Measurements from ENCODE around the gene NPY2R. TPM values are rescaled to one million over a fixed set of nuclear protein-coding genes. Genes with fewer than 3 reads are reported as not detected.

The NPY2R gene
- total RNA-seq, 1 donor from 2014 or later = not detected

GRCh38 chr4:155197757-155198156 lies 10.7 kb upstream of the NPY2R start:
- Histone ChIP-seq H3K9me3 (ENCODE audit: control insufficient read depth in 3 of 3, low read length in 3 of 3) (no peaks in the 10 kb centered on the region), H3K27ac (ENCODE audit: low read depth, low read length) (no peak overlapping the region), H3K4me1 (ENCODE audit: control insufficient read depth in 3 of 3, insufficient read depth in 3 of 3, low read length in 3 of 3) (no peaks in the 10 kb centered on the region), H3K27me3 (ENCODE audit: control insufficient read depth in 3 of 3, insufficient read depth in 3 of 3, low read length in 3 of 3) (no peaks in the 10 kb centered on the region), H3K4me3 (ENCODE audit: low read length in 3 of 3) (no peak overlapping the region), H3K9ac (ENCODE audit: low read depth in 1 of 3, low read length in 3 of 3) (no peak overlapping the region), H3K36me3 (ENCODE audit: control insufficient read depth in 3 of 3, insufficient read depth in 3 of 3, low read length in 3 of 3) (no peaks in the 10 kb centered on the region)

GRCh38 chr4:155207534-155208257 lies 740 bp upstream of the NPY2R start:
- H3K27me3 ChIP-seq (ENCODE audit: control insufficient read depth in 3 of 3, insufficient read depth in 3 of 3, low read length in 3 of 3) = peaks cover 22 to 28% (median 24%) of the 10 kb centered on the region in 3 donors
- no peak overlapping the region for H3K9ac ChIP-seq (ENCODE audit: low read depth in 1 of 3, low read length in 3 of 3)
- no peaks in the 10 kb centered on the region for H3K36me3 ChIP-seq (ENCODE audit: control insufficient read depth in 3 of 3, insufficient read depth in 3 of 3, low read length in 3 of 3)
- no peaks in the 10 kb centered on the region for H3K9me3 ChIP-seq (ENCODE audit: control insufficient read depth in 3 of 3, low read length in 3 of 3)
- peaks cover 0 to 6% (median 0%) of the 10 kb centered on the region in 3 donors for H3K4me1 ChIP-seq (ENCODE audit: control insufficient read depth in 3 of 3, insufficient read depth in 3 of 3, low read length in 3 of 3)
- H3K27ac ChIP-seq (ENCODE audit: low read depth, low read length) = no peak overlapping the region
- no peak overlapping the region for H3K4me3 ChIP-seq (ENCODE audit: low read length in 3 of 3)

- Histone ChIP-seq H3K4me3 (ENCODE audit: low read length in 3 of 3) (no peak overlapping the region), H3K27me3 (ENCODE audit: control insufficient read depth in 3 of 3, insufficient read depth in 3 of 3, low read length in 3 of 3) (no peaks in the 10 kb centered on the region), H3K36me3 (ENCODE audit: control insufficient read depth in 3 of 3, insufficient read depth in 3 of 3, low read length in 3 of 3) (no peaks in the 10 kb centered on the region), H3K4me1 (ENCODE audit: control insufficient read depth in 3 of 3, insufficient read depth in 3 of 3, low read length in 3 of 3) (no peaks in the 10 kb centered on the region), H3K9ac (ENCODE audit: low read depth in 1 of 3, low read length in 3 of 3) (no peak overlapping the region), H3K9me3 (ENCODE audit: control insufficient read depth in 3 of 3, low read length in 3 of 3) (no peaks in the 10 kb centered on the region), H3K27ac (ENCODE audit: low read depth, low read length) (no peak overlapping the region)
Measured at GRCh38 chr4:155220025-155220424, 11.6 kb downstream of the NPY2R start.

GRCh38 chr4:155227131-155227530 lies 18.7 kb downstream of the NPY2R start:
- Histone ChIP-seq H3K27me3 (ENCODE audit: control insufficient read depth in 3 of 3, insufficient read depth in 3 of 3, low read length in 3 of 3) (no peaks in the 10 kb centered on the region), H3K4me1 (ENCODE audit: control insufficient read depth in 3 of 3, insufficient read depth in 3 of 3, low read length in 3 of 3) (no peaks in the 10 kb centered on the region), H3K9ac (ENCODE audit: low read depth in 1 of 3, low read length in 3 of 3) (no peak overlapping the region), H3K4me3 (ENCODE audit: low read length in 3 of 3) (no peak overlapping the region), H3K36me3 (ENCODE audit: control insufficient read depth in 3 of 3, insufficient read depth in 3 of 3, low read length in 3 of 3) (no peaks in the 10 kb centered on the region), H3K27ac (ENCODE audit: low read depth, low read length) (no peak overlapping the region), H3K9me3 (ENCODE audit: control insufficient read depth in 3 of 3, low read length in 3 of 3) (no peaks in the 10 kb centered on the region)

- H3K9me3 ChIP-seq (ENCODE audit: control insufficient read depth in 3 of 3, low read length in 3 of 3) = no peaks in the 10 kb centered on the region
- H3K27me3 ChIP-seq (ENCODE audit: control insufficient read depth in 3 of 3, insufficient read depth in 3 of 3, low read length in 3 of 3) = no peaks in the 10 kb centered on the region
- H3K4me3 ChIP-seq (ENCODE audit: low read length in 3 of 3) = no peak overlapping the region
- H3K4me1 ChIP-seq (ENCODE audit: control insufficient read depth in 3 of 3, insufficient read depth in 3 of 3, low read length in 3 of 3) = no peaks in the 10 kb centered on the region
- no peak overlapping the region for H3K9ac ChIP-seq (ENCODE audit: low read depth in 1 of 3, low read length in 3 of 3)
- no peaks in the 10 kb centered on the region for H3K36me3 ChIP-seq (ENCODE audit: control insufficient read depth in 3 of 3, insufficient read depth in 3 of 3, low read length in 3 of 3)
- no peak overlapping the region for H3K27ac ChIP-seq (ENCODE audit: low read depth, low read length)
Measured at GRCh38 chr4:155228713-155229112, 20.3 kb downstream of the NPY2R start.

- Histone ChIP-seq H3K4me1 (ENCODE audit: control insufficient read depth in 3 of 3, insufficient read depth in 3 of 3, low read length in 3 of 3) (no peaks in the 10 kb centered on the region), H3K36me3 (ENCODE audit: control insufficient read depth in 3 of 3, insufficient read depth in 3 of 3, low read length in 3 of 3) (no peaks in the 10 kb centered on the region), H3K4me3 (ENCODE audit: low read length in 3 of 3) (no peak overlapping the region), H3K9me3 (ENCODE audit: control insufficient read depth in 3 of 3, low read length in 3 of 3) (no peaks in the 10 kb centered on the region), H3K27ac (ENCODE audit: low read depth, low read length) (no peak overlapping the region), H3K9ac (ENCODE audit: low read depth in 1 of 3, low read length in 3 of 3) (no peak overlapping the region), H3K27me3 (ENCODE audit: control insufficient read depth in 3 of 3, insufficient read depth in 3 of 3, low read length in 3 of 3) (no peaks in the 10 kb centered on the region)
Measured at GRCh38 chr4:155232432-155232831, 24.0 kb downstream of the NPY2R start.

GRCh38 chr4:155234206-155234605 lies 25.8 kb downstream of the NPY2R start:
- Histone ChIP-seq H3K9ac (ENCODE audit: low read depth in 1 of 3, low read length in 3 of 3) (no peak overlapping the region), H3K27me3 (ENCODE audit: control insufficient read depth in 3 of 3, insufficient read depth in 3 of 3, low read length in 3 of 3) (no peaks in the 10 kb centered on the region), H3K4me1 (ENCODE audit: control insufficient read depth in 3 of 3, insufficient read depth in 3 of 3, low read length in 3 of 3) (no peaks in the 10 kb centered on the region), H3K27ac (ENCODE audit: low read depth, low read length) (no peak overlapping the region), H3K36me3 (ENCODE audit: control insufficient read depth in 3 of 3, insufficient read depth in 3 of 3, low read length in 3 of 3) (no peaks in the 10 kb centered on the region), H3K9me3 (ENCODE audit: control insufficient read depth in 3 of 3, low read length in 3 of 3) (no peaks in the 10 kb centered on the region), H3K4me3 (ENCODE audit: low read length in 3 of 3) (no peak overlapping the region)

GRCh38 chr4:155237567-155237966 lies 29.1 kb downstream of the NPY2R start:
- no peak overlapping the region for H3K4me3 ChIP-seq (ENCODE audit: low read length in 3 of 3)
- no peaks in the 10 kb centered on the region for H3K9me3 ChIP-seq (ENCODE audit: control insufficient read depth in 3 of 3, low read length in 3 of 3)
- H3K9ac ChIP-seq (ENCODE audit: low read depth in 1 of 3, low read length in 3 of 3) = no peak overlapping the region
- no peaks in the 10 kb centered on the region for H3K4me1 ChIP-seq (ENCODE audit: control insufficient read depth in 3 of 3, insufficient read depth in 3 of 3, low read length in 3 of 3)
- no peaks in the 10 kb centered on the region for H3K27me3 ChIP-seq (ENCODE audit: control insufficient read depth in 3 of 3, insufficient read depth in 3 of 3, low read length in 3 of 3)
- no peak overlapping the region for H3K27ac ChIP-seq (ENCODE audit: low read depth, low read length)
- no peaks in the 10 kb centered on the region for H3K36me3 ChIP-seq (ENCODE audit: control insufficient read depth in 3 of 3, insufficient read depth in 3 of 3, low read length in 3 of 3)

GRCh38 chr4:155241225-155241624 lies 32.8 kb downstream of the NPY2R start:
- no peak overlapping the region for H3K4me3 ChIP-seq (ENCODE audit: low read length in 3 of 3)
- no peak overlapping the region for H3K9ac ChIP-seq (ENCODE audit: low read depth in 1 of 3, low read length in 3 of 3)
- no peaks in the 10 kb centered on the region for H3K36me3 ChIP-seq (ENCODE audit: control insufficient read depth in 3 of 3, insufficient read depth in 3 of 3, low read length in 3 of 3)
- H3K4me1 ChIP-seq (ENCODE audit: control insufficient read depth in 3 of 3, insufficient read depth in 3 of 3, low read length in 3 of 3) = no peaks in the 10 kb centered on the region
- no peaks in the 10 kb centered on the region for H3K27me3 ChIP-seq (ENCODE audit: control insufficient read depth in 3 of 3, insufficient read depth in 3 of 3, low read length in 3 of 3)
- H3K9me3 ChIP-seq (ENCODE audit: control insufficient read depth in 3 of 3, low read length in 3 of 3) = no peaks in the 10 kb centered on the region
- H3K27ac ChIP-seq (ENCODE audit: low read depth, low read length) = no peak overlapping the region

- no peaks in the 10 kb centered on the region for H3K27me3 ChIP-seq (ENCODE audit: control insufficient read depth in 3 of 3, insufficient read depth in 3 of 3, low read length in 3 of 3)
- no peak overlapping the region for H3K4me3 ChIP-seq (ENCODE audit: low read length in 3 of 3)
- no peak overlapping the region for H3K9ac ChIP-seq (ENCODE audit: low read depth in 1 of 3, low read length in 3 of 3)
- H3K9me3 ChIP-seq (ENCODE audit: control insufficient read depth in 3 of 3, low read length in 3 of 3) = no peaks in the 10 kb centered on the region
- no peaks in the 10 kb centered on the region for H3K36me3 ChIP-seq (ENCODE audit: control insufficient read depth in 3 of 3, insufficient read depth in 3 of 3, low read length in 3 of 3)
- H3K4me1 ChIP-seq (ENCODE audit: control insufficient read depth in 3 of 3, insufficient read depth in 3 of 3, low read length in 3 of 3) = no peaks in the 10 kb centered on the region
- H3K27ac ChIP-seq (ENCODE audit: low read depth, low read length) = no peak overlapping the region
Measured at GRCh38 chr4:155241664-155242063, 33.2 kb downstream of the NPY2R start.

All from skeletal muscle tissue (tissue), 4 donors.